DMS53 treated with DMSO at 0.1 percent for 48 hours (cell line): ENCODE results near the gene FMO2.

Source experiments
- DNase-seq: peaks from one replicate; lab custom pipeline; 2025; ENCODE audit not compliant: unreplicated experiment; lab: John Stamatoyannopoulos, UW

The FMO2 gene, protein sequence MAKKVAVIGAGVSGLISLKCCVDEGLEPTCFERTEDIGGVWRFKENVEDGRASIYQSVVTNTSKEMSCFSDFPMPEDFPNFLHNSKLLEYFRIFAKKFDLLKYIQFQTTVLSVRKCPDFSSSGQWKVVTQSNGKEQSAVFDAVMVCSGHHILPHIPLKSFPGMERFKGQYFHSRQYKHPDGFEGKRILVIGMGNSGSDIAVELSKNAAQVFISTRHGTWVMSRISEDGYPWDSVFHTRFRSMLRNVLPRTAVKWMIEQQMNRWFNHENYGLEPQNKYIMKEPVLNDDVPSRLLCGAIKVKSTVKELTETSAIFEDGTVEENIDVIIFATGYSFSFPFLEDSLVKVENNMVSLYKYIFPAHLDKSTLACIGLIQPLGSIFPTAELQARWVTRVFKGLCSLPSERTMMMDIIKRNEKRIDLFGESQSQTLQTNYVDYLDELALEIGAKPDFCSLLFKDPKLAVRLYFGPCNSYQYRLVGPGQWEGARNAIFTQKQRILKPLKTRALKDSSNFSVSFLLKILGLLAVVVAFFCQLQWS

DNA sequence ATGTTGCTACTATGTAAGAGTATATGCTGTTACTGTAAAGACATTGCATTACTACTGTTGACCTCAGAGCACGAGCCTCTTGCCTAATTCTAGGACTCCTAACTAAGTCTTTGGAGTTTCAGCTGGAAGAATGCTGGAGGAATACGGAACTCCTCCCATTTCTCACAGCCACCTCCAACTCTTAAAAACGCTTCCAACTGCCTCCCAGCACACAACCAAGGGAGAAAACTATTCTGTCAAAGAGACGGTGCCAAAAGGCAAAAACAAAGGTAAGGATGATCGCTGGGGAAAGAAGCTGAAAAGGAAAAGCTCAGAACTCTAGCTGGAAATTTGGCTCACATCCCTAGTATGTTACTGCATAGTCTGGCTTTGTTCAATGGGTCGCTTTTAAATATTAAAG is at the start of gene FMO2:
Gene FMO2, plus strand, starts transcription at position 210 of the 400 bp plus-strand sequence. CDS start 414 bp downstream, outside the sequence.
- no peak for DNase-seq

DNA sequence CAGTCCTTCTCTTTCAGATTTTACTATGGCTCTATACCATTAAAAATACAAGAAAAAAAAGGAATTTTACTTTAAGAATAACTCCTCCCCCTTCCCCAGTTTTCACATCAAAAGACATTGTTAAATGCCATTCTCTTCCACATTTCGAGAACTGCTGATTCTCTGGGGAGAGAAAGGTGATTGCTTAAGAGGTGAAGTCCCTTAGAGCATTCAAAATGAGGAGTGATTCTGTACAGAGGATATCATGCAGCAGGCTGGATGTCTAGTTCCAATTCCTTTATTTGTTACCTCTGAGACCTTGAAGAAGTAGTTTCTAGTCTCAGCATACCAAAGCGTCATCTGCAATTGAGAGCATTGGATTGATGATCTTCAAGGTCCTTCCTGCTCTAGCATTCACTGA is 47.5 kb upstream of the FMO2 start:
- DNase-seq, result no peak

DNA sequence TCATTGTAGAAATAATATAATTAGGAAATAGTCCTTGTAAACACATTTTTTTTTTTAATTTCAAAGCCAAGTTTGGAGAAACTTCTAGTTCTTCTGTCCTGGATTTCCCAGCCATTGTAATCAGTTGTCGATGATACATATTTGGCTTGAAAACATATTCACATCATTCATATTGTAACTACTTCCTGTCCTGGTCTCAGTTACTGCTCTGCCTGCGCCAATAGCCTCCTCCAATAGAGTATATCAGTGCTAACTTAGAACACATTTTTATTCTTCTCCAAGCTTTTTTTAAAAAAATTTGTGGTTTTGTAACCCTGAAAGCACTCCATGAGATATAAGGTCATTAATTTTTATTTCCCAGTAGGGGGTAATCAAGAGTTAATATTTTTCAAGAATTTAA is 46.1 kb upstream of the FMO2 start:
- DNase-seq, result no peak

DNA sequence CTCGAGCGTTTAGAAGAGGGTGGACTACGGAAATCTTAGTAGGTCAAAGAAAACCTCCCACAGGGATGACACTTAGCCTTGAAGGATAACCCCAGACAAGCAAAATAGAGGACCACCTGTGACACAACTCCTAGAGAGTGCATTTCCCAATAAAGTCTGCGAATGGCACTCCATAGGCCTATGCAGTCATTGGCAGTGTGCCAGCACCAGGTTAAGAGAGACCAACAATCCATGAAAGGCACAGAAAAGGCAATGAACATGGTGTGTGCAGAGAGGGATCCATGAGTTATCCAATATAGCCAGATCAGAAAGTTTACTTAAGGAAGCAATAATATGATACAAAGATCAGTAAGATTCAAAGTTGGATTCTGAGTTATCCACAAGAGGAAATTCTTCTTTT is 45.2 kb upstream of the FMO2 start:
- DNase-seq, result no peak

DNA sequence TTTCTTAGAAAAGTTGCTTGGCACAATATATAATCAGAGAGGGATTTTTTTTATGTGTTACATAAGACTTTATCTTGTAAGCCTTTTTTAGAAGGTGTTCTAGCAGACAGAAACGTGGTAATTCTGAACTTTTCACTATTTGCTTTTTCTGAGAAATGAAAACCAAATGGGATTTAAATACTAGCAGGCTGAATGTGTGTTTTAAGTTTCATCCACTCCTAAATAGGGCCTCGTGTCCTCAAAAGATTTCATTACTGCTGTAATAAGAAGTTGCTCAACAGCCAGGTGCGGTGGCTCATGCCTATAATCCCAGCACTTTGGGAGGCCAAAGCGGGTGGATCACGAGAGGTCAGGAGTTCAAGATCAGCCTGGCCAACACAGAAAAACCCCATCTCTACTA is 44.7 kb upstream of the FMO2 start:
- no peak for DNase-seq

DNA sequence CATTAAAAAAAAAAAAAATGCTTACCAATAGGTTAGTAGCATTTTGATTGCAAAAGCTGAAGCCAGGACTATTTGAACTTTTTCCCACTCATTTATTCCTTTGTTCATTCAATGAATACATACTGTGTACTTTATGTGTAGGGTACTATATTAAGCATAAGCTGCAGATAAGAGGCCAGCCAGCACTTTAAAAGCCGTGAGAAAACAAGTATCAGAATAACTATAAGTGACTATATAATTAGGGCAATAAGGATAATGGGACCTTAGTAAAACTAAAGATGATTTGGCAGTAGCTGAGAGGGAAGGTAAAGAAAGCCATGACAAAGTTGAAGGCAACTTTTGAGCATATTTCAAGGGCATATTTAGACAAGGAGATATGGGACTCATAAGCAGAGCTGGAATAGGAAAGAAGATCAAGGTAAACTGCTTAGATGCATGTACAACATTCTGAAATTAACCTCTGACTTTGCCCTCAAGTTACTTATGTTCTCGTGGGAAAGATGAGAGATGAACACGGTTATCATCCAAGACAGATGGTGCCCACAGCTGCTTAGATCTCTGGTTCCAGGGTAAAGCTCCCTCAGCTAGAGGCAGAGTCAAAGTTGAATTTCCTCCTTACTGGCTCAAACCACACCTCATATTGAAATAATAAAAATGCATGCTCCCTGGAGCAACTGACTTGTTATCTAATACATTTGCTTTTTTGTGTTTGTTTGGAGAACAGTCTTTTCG is 44.0 kb upstream of the FMO2 start:
- DNase-seq, result no peak

DNA sequence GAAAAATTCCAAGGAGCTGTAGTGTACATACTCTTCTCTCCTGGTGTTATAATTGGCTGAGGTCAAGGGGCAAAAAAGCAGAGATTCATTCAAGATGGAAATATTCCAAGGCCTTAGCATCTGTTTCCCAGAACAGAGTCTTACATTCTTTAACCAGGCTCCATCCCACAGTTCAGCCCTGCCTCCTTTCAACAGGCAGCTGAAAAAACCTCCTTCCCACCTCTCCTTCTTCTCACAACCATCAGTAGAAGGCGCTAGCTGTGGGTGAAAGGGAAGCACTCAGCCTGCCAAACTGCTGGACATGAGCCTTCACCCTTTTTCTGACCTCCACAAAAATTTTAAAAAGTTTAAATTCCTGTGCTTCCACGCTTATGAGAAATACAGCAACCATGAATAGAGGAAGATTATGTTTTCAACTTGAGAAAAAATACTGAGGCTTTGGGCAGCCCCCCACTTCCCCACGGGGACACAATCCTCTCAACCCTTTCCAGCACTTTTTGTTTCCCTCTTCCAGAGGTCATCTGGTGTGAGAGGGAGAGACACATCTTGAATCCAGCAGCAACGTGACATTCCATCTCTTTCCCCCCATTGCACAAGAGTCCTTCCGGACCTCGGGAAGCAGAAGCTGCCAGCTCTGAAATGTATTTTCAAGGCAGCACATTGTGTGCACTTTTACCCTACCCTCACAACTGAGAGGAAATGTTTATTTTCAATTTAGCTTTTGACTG is 43.2 kb upstream of the FMO2 start:
- DNase-seq, result no peak

DNA sequence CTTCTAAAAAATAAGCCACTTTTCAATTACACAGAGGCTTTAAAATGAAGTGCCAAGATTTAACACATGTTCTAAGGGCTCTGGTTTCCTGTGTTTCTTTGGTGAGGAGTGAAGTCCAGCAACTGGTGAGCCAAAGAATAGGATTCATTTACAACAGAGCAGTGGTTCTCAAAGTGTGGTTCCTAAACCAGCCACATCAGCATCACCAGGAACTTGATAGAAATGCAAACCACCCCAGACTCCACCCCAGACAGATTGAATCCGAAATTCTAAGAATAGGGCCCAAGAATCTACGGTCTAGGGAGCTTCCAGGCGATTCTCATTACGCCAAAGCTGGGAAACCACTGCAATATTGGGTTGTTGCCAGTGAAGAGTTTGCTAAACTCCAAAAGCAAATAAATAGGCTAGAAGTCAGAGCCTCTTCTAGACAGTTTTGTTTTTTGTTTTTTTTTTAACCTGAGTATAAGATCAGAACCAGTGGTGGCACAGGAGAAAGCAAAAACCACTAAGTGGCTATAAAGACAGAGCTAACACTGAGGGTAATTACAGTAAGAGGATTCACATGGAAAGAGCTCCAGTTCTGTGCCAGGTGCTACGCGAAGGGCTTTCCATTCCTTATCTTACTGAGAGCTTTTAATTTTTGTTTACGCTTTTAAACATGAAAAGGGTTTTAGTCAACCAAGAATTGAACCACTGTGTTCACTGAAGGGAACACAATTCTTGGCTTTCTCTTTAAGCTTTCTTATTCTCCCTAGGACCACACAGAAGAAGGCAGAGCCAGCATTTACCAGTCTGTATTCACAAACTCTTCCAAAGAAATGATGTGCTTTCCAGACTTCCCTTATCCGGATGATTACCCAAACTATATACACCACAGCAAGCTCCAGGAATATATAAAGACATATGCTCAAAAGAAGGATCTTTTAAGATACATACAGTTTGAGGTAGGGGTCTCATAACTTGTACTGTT is 42.4 kb upstream of the FMO2 start:
- peak; percentile 13 for DNase-seq

DNA sequence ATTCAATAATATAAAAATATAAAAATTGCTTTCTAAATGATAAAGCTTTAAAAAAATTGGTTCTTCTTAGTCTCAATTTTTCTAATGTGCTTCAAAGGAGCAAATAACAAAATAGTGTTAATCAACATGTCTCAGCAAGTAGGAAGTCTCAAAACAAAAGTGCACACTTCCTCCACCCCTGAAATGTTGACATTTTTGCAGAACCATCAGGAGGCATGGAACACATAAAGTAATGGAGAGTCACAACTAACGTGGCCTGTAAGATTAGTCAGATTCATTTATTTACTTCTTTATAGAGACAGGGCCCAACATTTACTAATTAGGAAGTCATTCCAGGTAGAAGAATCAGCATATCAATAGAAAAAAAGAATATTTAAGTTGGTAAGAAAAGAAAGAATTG is 34.9 kb upstream of the FMO2 start:
- DNase-seq, result no peak

DNA sequence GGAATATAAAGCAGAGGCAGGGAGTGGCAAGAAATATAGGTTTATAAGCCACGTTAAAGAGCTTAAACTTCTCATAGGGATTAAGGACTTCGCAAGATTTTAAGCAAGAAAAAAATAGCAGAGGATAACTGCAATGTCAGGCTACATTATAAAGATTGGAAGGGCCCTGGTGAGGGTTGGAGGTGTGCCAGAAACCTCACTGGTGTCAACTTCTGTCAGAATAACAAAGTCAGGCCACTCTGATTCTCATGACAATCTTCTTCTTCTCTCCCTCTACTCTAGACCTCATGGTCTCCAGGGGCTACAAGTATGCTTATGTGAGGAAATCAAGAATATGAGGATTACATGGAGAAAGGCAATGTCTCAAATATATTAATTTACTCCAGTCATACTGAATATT is 32.6 kb upstream of the FMO2 start:
- no peak for DNase-seq

DNA sequence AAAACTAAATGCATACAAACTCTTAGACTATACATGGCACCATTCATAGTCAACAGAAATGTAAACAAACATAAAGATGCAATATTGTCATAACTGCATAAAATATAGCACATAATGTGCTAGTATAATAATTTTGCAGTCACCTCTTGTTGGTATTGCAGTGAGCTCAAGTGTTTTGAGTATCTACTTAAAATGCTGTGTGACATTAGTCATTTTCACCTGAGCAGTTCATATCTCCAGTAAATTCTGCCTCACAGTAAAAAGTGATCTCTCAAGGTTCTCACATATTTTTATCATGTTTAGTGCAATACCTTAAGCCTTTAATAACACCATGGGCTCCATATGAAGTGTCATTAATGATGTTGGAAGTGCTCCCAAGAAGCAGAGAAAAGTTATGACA is 29.6 kb upstream of the FMO2 start:
- DNase-seq, result no peak

DNA sequence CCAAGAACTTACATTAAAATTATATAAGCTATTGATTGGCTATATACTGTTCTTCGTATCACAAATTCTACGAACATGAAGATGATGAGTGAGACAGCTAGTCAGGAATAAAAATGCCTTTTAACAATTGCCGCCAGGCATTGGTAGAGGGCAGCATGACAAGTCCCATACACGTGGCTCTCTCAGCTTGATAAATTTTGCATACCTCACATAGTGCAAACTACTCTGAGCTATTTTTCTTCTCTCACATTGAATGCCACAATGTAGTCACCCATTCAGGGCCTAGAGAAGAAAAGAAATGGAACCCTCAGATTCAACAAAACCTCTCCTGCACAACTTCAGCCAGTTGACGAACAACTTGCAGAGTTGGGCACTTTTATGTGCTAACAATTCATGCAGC is 27.0 kb upstream of the FMO2 start:
- DNase-seq, result no peak

DNA sequence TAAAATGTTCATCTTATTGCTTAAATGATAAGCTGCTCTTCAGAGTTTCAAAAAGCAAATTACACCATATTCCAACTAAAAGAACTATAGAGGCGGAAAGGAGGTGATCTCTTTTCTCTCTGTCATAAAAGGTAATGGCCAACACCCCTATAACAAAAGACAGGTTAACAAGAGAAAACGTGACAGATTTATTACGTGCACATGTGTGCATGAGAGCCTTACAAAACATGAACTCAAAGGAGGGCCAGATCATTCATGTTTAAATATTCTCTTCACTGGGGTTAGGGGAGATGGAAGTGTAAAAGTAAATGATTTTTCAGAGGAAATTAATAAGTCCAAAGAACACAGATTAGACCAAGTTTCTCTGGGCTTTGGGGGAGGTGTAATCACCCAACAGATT is 26.5 kb upstream of the FMO2 start:
- no peak for DNase-seq

DNA sequence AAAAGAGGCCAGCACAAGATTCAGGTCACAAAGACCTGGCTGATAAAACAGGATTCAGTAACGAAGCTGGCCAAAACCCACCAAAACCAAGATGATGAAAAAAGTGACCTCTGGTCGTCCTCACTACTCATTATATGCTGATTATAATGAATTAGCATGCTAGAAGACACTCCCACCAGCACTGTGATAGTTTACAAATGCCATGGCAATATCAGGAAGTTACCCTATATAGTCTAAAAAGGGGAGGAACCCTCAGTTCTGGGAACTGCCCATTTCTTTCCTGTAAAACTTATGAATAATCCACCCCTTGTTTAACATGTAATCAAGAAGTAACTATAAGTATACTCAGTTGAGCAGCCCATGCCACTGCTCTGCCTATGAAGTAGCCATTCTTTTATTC is 26.0 kb upstream of the FMO2 start:
- no peak for DNase-seq

DNA sequence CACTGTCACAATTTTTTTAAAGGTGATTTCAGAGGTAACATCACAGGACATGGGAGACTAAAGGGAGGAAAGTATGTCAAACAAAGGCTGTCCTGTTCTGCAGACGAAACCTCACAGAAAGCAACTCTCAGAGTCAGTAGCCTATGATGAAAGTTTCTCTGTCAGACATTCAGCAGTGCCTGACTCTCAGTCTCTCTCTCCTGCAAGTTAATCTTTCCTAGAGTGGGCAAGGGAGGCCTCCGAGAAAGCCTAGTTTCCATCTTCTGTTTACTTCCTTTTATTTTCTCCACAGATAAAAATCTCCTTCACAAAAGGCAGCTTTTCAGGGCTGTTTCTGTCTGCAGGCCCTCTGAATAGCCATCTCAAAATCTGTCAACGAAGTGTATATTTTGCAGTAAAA is 24.9 kb upstream of the FMO2 start:
- DNase-seq, result no peak

DNA sequence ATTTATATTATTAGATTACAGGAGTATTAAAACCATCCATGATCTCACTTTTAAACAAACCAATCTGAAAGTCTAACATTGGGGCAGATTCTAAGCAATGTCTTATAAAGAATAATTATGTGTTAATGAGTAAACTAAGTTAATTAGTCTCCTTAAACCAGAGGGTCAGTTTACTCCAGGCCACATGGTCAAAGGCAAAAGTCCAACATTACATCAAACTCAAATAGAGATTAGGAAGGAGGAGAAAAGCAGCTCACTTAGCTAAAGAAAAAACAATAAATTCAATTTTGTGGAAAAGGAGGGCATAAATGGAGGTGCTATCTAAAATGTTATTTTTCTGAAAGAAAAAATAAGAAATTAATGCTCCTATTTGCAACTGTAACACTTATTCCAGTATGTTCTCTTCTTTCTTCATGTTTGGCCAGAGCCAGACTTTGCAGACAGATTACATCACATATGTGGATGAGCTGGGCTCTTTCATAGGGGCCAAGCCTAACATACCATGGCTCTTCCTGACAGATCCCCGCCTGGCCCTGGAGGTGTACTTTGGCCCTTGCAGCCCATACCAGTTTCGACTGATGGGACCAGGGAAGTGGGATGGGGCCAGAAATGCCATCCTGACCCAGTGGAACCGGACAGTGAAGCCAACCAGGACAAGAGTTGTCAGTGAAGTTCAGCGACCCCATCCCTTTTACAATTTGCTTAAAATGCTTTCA is 24.3 kb upstream of the FMO2 start:
- no peak for DNase-seq

DNA sequence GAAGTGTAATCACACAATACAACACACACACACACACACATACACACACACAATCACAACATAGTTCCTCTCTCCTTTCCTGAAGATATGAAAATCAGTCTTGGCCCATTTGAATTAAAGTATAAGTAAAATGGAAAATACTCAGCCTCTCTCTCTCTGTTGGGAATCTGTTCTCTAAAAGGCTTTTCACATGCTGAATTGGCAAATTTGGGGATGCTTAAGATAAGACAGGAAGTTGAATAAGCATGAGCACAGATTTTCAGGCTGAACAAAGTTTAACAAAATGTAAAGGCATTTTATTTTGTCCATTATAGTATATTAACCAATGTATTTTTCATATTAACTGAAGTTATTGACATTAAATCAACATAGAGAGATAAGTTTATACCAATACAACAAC is 23.7 kb upstream of the FMO2 start:
- DNase-seq, result no peak

DNA sequence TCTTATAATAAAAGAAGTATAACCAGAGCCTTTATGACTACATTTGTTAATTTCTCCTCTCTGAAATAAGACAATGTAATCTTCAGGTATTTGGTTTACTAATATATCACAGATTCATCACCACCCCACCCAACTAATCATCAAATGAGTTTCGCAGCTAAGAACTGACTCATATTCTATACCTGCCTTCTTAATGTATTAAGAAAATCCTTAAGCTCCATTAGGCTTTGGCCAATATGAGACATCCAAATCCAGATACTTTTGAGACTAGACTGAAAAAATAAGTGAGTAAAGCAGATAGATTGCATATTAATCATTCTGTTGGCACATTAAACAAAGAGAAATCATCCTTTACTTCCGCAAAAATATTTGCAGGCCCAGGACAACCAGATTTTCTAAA is 18.7 kb upstream of the FMO2 start:
- no peak for DNase-seq

DNA sequence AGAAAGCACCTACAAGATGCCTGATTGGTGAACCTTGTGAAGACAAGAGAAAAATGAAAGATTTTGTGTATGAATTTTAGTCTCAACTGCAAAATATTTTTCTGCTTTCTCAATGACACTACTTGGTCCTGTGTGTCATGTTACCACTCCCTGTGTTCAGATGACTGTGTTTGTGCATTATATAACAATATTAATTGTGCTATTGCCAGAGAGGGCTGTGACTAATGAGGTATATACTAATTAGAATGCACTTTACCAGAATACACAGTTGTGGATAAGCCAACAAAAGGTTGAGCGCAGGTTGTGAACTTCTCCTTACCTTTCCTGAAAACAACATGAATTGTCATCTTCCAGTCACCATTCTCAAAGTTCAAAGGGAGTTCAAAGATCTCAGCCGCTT is 17.3 kb upstream of the FMO2 start:
- DNase-seq, result no peak

DNA sequence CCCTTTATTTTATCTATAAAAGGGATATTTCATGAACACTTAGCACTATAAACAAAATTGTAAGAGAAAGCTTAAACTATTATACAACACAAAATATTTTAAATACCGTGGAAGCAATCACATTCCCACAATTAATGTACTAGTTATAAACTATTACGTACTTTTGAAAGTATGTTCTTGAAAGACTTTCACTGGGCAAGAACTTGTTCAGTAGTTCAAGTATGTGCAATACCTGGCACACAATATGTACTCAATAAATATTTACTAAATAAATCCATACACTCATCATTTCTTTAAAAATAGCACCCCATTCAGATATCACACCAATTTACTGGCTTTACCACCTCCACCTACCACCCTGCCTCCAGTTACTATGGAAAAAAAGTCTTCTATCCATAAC is 12.6 kb upstream of the FMO2 start:
- no peak for DNase-seq
